ENCODE measurements around the gene PLS3. TPM values are rescaled to one million over a fixed set of nuclear protein-coding genes. Genes with fewer than 3 reads are reported as not detected.

The PLS3 gene
- total and polyA plus RNA-seq, 2 donors (not counting 3 experiments of a cell fraction or from before 2014, with no cell fraction given), result 120 to 329 TPM

GRCh38 chrX:115561605-115562479 is 868 bp downstream of the PLS3 start:
- H3K4me2 ChIP-seq (ENCODE audit: insufficient read depth, low read length), result peak overlapping the region; percentile 87
- H3K4me3 ChIP-seq (replicated peaks in 1 of 3; ENCODE audit: insufficient read depth in 1 of 3, low read depth in 1 of 3, low read length in 3 of 3), result peak overlapping the region; percentile 60 to 89 (median 77)
- no peaks in the 10 kb centered on the region for H3K9me1 ChIP-seq (replicated peaks; ENCODE audit: control insufficient read depth, extremely low read depth, insufficient read depth, low read length)
- TSS peak; percentile 62 for BruUV-seq (replicated peaks)
- H2AFZ ChIP-seq (ENCODE audit: low read depth, low read length), result no peak overlapping the region
- H3K36me3 ChIP-seq (ENCODE audit: control insufficient read depth in 2 of 2, extremely low read depth in 1 of 2, insufficient read depth in 2 of 2, low read length in 2 of 2), result no peaks in the 10 kb centered on the region
- H3K9ac ChIP-seq (replicated peaks; ENCODE audit: extremely low read depth, insufficient read depth, low read length), result peak overlapping the region; percentile 96
- TF ChIP-seq MYC (IDR thresholded peaks at IDR 0.05; ENCODE audit: low read depth, low read length) (no peak), CTCF (IDR thresholded peaks at IDR 0.05; ENCODE audit: extremely low read depth in 1 of 2, insufficient read depth in 1 of 2, low read depth in 1 of 2, low read length in 2 of 2) (peak in 1 of 2 donors; percentile 6), MAX (IDR thresholded peaks at IDR 0.05; ENCODE audit: insufficient read depth, insufficient read length) (no peak), GATA2 (IDR thresholded peaks at IDR 0.05; ENCODE audit: insufficient read depth, insufficient read length, low read depth, low read length) (no peak), EZH2 (IDR thresholded peaks at IDR 0.05; ENCODE audit: borderline replicate concordance, low read depth, low read length, severe bottlenecking) (no peak)
- peak; percentile 44 for FAIRE-seq
- H3K9me3 ChIP-seq (replicated peaks; ENCODE audit: control insufficient read depth, insufficient read depth, low read length), result no peaks in the 10 kb centered on the region
- H3K79me2 ChIP-seq (ENCODE audit: control insufficient read depth, insufficient read depth, low read length), result peaks cover 54% of the 10 kb centered on the region
- ChIA-PET CTCF (interaction anchor here (1.0 to 3.8 kb wide), 7 partner anchors 10 to 231 kb away, joined by 3 to 23 read pairs (median 5); no protein-coding TSS in a partner anchor), POLR2A (interaction anchor here (0.9 to 1.7 kb wide), 4 partner anchors 32 to 234 kb away, joined by 4 to 5 read pairs (median 4); no protein-coding TSS in a partner anchor)
- peak; percentile 52 for DNase-seq (ENCODE audit: low read depth, low spot score)
- H3K27ac ChIP-seq (ENCODE audit: insufficient read depth, low read depth, low read length), result peak overlapping the region; percentile 94
- peaks cover 38% of the 10 kb centered on the region for H3K4me1 ChIP-seq (ENCODE audit: control insufficient read depth, extremely low read depth, insufficient read depth, low read length)
- no peaks in the 10 kb centered on the region for H3K27me3 ChIP-seq (ENCODE audit: control insufficient read depth in 2 of 2, insufficient read depth in 2 of 2, low read length in 2 of 2)
- intact Hi-C loops (cut with micrococcal nuclease) (loop anchor here (1.0 to 5.0 kb wide), 8 partner anchors 25 to 231 kb away; no protein-coding TSS in a partner anchor), dilution Hi-C loops (cut with MboI; ENCODE audit: extremely low pct_ligation_motif_present, low sequenced_read_pairs) (no loop called here)
- no peaks in the 10 kb centered on the region for H4K20me1 ChIP-seq (replicated peaks; ENCODE audit: control insufficient read depth, extremely low read depth, insufficient read depth, low read length)
